Naive thymus-derived CD4-positive, alpha-beta T cell (primary cell): ENCODE measurements around the gene MEX3A. TPM values are rescaled to one million over a fixed set of nuclear protein-coding genes. Genes with fewer than 3 reads are reported as not detected.

Source experiments
- ATAC-seq: fragments of 150-1000 bp; cut with Tn5 transposase; 2 replicates; pipeline ENCODE4 v1.10.0; 2021; ENCODE audit warnings: mild to moderate bottlenecking, moderate library complexity
- CTCF ChIA-PET: fragments of 350-600 bp; sonication (Branson Sonifier 250); formaldehyde crosslinking; loops from one replicate; lab custom pipeline; 2021; ENCODE audit warnings: antibody characterized with exemption; lab: Charles Lee
- POLR2A ChIA-PET: fragments of 350-600 bp; sonication (Branson Sonifier 250); formaldehyde crosslinking; loops from one replicate; lab custom pipeline; 2021; ENCODE audit warnings: antibody characterized with exemption, inconsistent platforms; lab: Charles Lee
- DNase-seq, 9 donors: peaks; one replicate each; pipeline versions ENCODE4 v3.0.0 to v3.0.0-alpha.2; 2020 to 2022; ENCODE audit warnings: mixed read lengths in 1 of 9
- H3K27ac ChIP-seq: one replicate; pipeline ENCODE4 v1.7.0; 2013; ENCODE audit warnings: mild to moderate bottlenecking, low read depth, low read length, moderate library complexity
- H3K27me3 ChIP-seq, 2 donors: one replicate each; pipeline ENCODE4 v1.7.0; 2013; ENCODE audit warnings: low read length in 2 of 2, mild to moderate bottlenecking in 2 of 2, moderate library complexity in 2 of 2; ENCODE audit not compliant: control insufficient read depth in 2 of 2, insufficient read depth in 2 of 2
- H3K36me3 ChIP-seq, 3 experiments: 1 replicate in 2 of 3; 2 replicates in 1 of 3; pipeline ENCODE4 v1.7.0; 2013; ENCODE audit warnings: low read length in 3 of 3, mild to moderate bottlenecking in 3 of 3, moderate library complexity in 1 of 3; ENCODE audit not compliant: insufficient read depth in 3 of 3, control insufficient read depth in 2 of 3
- H3K4me1 ChIP-seq, 2 donors: one replicate each; pipeline ENCODE4 v1.7.0; 2013; ENCODE audit warnings: low read length in 2 of 2, mild to moderate bottlenecking in 2 of 2, moderate library complexity in 1 of 2; ENCODE audit not compliant: control insufficient read depth in 2 of 2, insufficient read depth in 2 of 2
- H3K4me3 ChIP-seq: 2 replicates; pipeline ENCODE4 v1.7.0; 2013; ENCODE audit warnings: mild to moderate bottlenecking, low read length
- H3K9me3 ChIP-seq, 3 experiments: 1 replicate in 2 of 3; 2 replicates in 1 of 3; pipeline ENCODE4 v1.7.0; 2013; ENCODE audit warnings: low read length in 3 of 3; ENCODE audit not compliant: control insufficient read depth in 2 of 3
- H3K27ac Mint-ChIP-seq, 9 donors: one replicate each; pipeline ENCODE4 v1.8.0; 2020 to 2022; ENCODE audit warnings: mixed read lengths in 9 of 9, mild to moderate bottlenecking in 8 of 9, moderate library complexity in 5 of 9, inconsistent platforms in 2 of 9
- H3K27me3 Mint-ChIP-seq, 5 donors: one replicate each; pipeline ENCODE4 v1.8.0; 2021 to 2022; ENCODE audit warnings: mixed read lengths in 5 of 5, mild to moderate bottlenecking in 1 of 5
- H3K36me3 Mint-ChIP-seq, 5 donors: one replicate each; pipeline ENCODE4 v1.8.0; 2020 to 2022; ENCODE audit warnings: mixed read lengths in 5 of 5, mild to moderate bottlenecking in 3 of 5, inconsistent platforms in 1 of 5
- H3K4me1 Mint-ChIP-seq, 7 donors: one replicate each; pipeline ENCODE4 v1.8.0; 2020 to 2022; ENCODE audit warnings: mixed read lengths in 7 of 7, mild to moderate bottlenecking in 3 of 7, inconsistent platforms in 1 of 7
- H3K4me3 Mint-ChIP-seq, 10 donors: one replicate each; pipeline ENCODE4 v1.8.0; 2020 to 2022; ENCODE audit warnings: mild to moderate bottlenecking in 10 of 10, mixed read lengths in 10 of 10, moderate library complexity in 6 of 10, inconsistent platforms in 2 of 10
- H3K9me3 Mint-ChIP-seq, 11 donors: one replicate each; pipeline ENCODE4 v1.8.0; 2020 to 2022; ENCODE audit warnings: mixed read lengths in 11 of 11, mild to moderate bottlenecking in 4 of 11, inconsistent platforms in 1 of 11, moderate library complexity in 1 of 11
- intact Hi-C, 2 donors: fragments of 100-400 bp; cut with micrococcal nuclease; formaldehyde crosslinking; loops; one replicate each; pipeline ENCODE4 v1.15.1; 2023
- polyA plus RNA-seq, 2 donors: library from polyadenylated mRNA; unstranded; fragments of 300-500 nt; fragmentation: Illumina TruSeq; gene quantifications; one replicate each; pipeline ENCODE4 v1.2.3, GENCODE V29; 2021
- total RNA-seq, 6 experiments: library from RNA in 5 of 6; stranded (reverse) in 5 of 6; gene quantifications; 1 replicate in 5 of 6; 2 replicates in 1 of 6; pipeline ENCODE4 v1.2.3 and lab custom pipeline; 2021 to 2026

Gene MEX3A
- total and polyA plus RNA-seq, 7 experiments from 2014 or later = 0.05 to 0.15 (median 0.13) TPM; not detected in 3

GRCh38 chr1:156099282-156099681, 17.0 kb upstream of the MEX3A start:
- POLR2A ChIA-PET = interaction anchor here (0.8 to 5.0 kb wide), 2 partner anchors 8 to 30 kb away, joined by 3 to 49 read pairs; no protein-coding TSS in a partner anchor
- H3K27me3 ChIP-seq = no peaks in the 10 kb centered on the region
- H3K36me3 ChIP-seq = no peaks in the 10 kb centered on the region
- Mint-ChIP-seq H3K9me3 (peaks cover 0 to 2% (median 0%) of the 10 kb centered on the region in 11 donors), H3K4me3 (no peak overlapping the region), H3K27me3 (peaks cover 0 to 49% (median 0%) of the 10 kb centered on the region in 5 donors), H3K4me1 (peaks cover 20 to 55% (median 39%) of the 10 kb centered on the region in 7 donors), H3K27ac (peak overlapping the region in 5 of 9 donors; percentile 2 to 54 (median 26)), H3K36me3 (no peaks in the 10 kb centered on the region)
- CTCF ChIA-PET = interaction anchor here (0.6 to 20.3 kb wide), 5 partner anchors 9 to 206 kb away, joined by 3 to 340 read pairs (median 3); no protein-coding TSS in a partner anchor
- H3K9me3 ChIP-seq = no peaks in the 10 kb centered on the region
- ATAC-seq = no peak
- H3K4me3 ChIP-seq = no peak overlapping the region
- intact Hi-C loops = no loop called here
- no peak overlapping the region for H3K27ac ChIP-seq
- no peak for DNase-seq
- peaks cover 22 to 31% of the 10 kb centered on the region in 2 donors for H3K4me1 ChIP-seq

GRCh38 chr1:156098784-156099183, 16.5 kb upstream of the MEX3A start:
- ATAC-seq (no peak), DNase-seq (no peak)
- Mint-ChIP-seq H3K9me3 (peaks cover 0 to 2% (median 0%) of the 10 kb centered on the region in 11 donors), H3K36me3 (no peaks in the 10 kb centered on the region), H3K27me3 (peaks cover 0 to 52% (median 0%) of the 10 kb centered on the region in 5 donors), H3K4me1 (peaks cover 18 to 52% (median 35%) of the 10 kb centered on the region in 7 donors), H3K4me3 (no peak overlapping the region), H3K27ac (peak overlapping the region in 4 of 9 donors; percentile 82 to 95 (median 92))
- Histone ChIP-seq H3K4me1 (peaks cover 22 to 26% of the 10 kb centered on the region in 2 donors), H3K4me3 (no peak overlapping the region), H3K36me3 (no peaks in the 10 kb centered on the region), H3K27me3 (no peaks in the 10 kb centered on the region), H3K27ac (no peak overlapping the region), H3K9me3 (no peaks in the 10 kb centered on the region)
- ChIA-PET POLR2A (interaction anchor here (5.0 kb wide), 1 partner anchor 30 kb away, joined by 49 read pairs; no protein-coding TSS in a partner anchor), CTCF (interaction anchor here (0.6 to 20.3 kb wide), 4 partner anchors 9 to 207 kb away, joined by 3 to 340 read pairs (median 3); no protein-coding TSS in a partner anchor)
- intact Hi-C loops = no loop called here

GRCh38 chr1:156097499-156098178, 15.4 kb upstream of the MEX3A start:
- peaks cover 18 to 22% of the 10 kb centered on the region in 2 donors for H3K4me1 ChIP-seq
- no peaks in the 10 kb centered on the region for H3K27me3 ChIP-seq
- Mint-ChIP-seq H3K27me3 (peaks cover 0 to 50% (median 0%) of the 10 kb centered on the region in 5 donors), H3K4me1 (peaks cover 18 to 45% (median 26%) of the 10 kb centered on the region in 7 donors), H3K4me3 (peak overlapping the region in 8 of 10 donors; percentile 25 to 83 (median 68)), H3K27ac (peak overlapping the region; percentile 76 to 95 (median 91)), H3K9me3 (peaks cover 0 to 2% (median 0%) of the 10 kb centered on the region in 11 donors), H3K36me3 (no peaks in the 10 kb centered on the region)
- no peak for ATAC-seq
- ChIA-PET CTCF (interaction anchor here (0.6 to 20.3 kb wide), 5 partner anchors 10 to 127 kb away, joined by 5 to 340 read pairs (median 5); no protein-coding TSS in a partner anchor), POLR2A (interaction anchor here (1.8 to 5.0 kb wide), 2 partner anchors 8 to 32 kb away, joined by 4 to 49 read pairs; no protein-coding TSS in a partner anchor)
- peak overlapping the region; percentile 44 for H3K27ac ChIP-seq
- H3K4me3 ChIP-seq = no peak overlapping the region
- no peaks in the 10 kb centered on the region for H3K9me3 ChIP-seq
- peak in 2 of 9 donors; percentile 27 to 70 for DNase-seq
- intact Hi-C loops = loop anchor here (1.0 to 2.0 kb wide), 4 partner anchors 9 to 221 kb away; partner anchors contain the start of gene LMNA (in 1 of the 2)
- H3K36me3 ChIP-seq = no peaks in the 10 kb centered on the region

GRCh38 chr1:156096640-156097391, 14.6 kb upstream of the MEX3A start:
- H3K4me1 Mint-ChIP-seq = peaks cover 18 to 45% (median 26%) of the 10 kb centered on the region in 7 donors
- Histone ChIP-seq H3K4me1 (peaks cover 18 to 22% of the 10 kb centered on the region in 2 donors), H3K27me3 (no peaks in the 10 kb centered on the region), H3K4me3 (peak overlapping the region; percentile 10), H3K9me3 (no peaks in the 10 kb centered on the region), H3K27ac (peak overlapping the region; percentile 63), H3K36me3 (no peaks in the 10 kb centered on the region)
- H3K9me3 Mint-ChIP-seq = peaks cover 0 to 2% (median 0%) of the 10 kb centered on the region in 11 donors
- POLR2A ChIA-PET = interaction anchor here (0.6 to 5.0 kb wide), 7 partner anchors 9 to 605 kb away, joined by 3 to 49 read pairs (median 4); no protein-coding TSS in a partner anchor
- CTCF ChIA-PET = interaction anchor here (1.1 to 20.3 kb wide), 9 partner anchors 9 to 153 kb away, joined by 3 to 340 read pairs (median 5); partner anchors contain the start of gene LMNA
- peak; percentile 87 for ATAC-seq
- H3K4me3 Mint-ChIP-seq = peak overlapping the region; percentile 31 to 83 (median 72)
- no peaks in the 10 kb centered on the region for H3K36me3 Mint-ChIP-seq
- intact Hi-C loops = loop anchor here (1.0 to 2.0 kb wide), 5 partner anchors 9 to 222 kb away; partner anchors contain the start of gene LMNA (in 1 of the 2)
- peaks cover 0 to 52% (median 0%) of the 10 kb centered on the region in 5 donors for H3K27me3 Mint-ChIP-seq
- H3K27ac Mint-ChIP-seq = peak overlapping the region; percentile 76 to 95 (median 91)
- peak; percentile 77 to 91 (median 80) for DNase-seq

GRCh38 chr1:156095906-156096508, 13.7 kb upstream of the MEX3A start:
- Histone ChIP-seq H3K4me1 (peaks cover 18 to 22% of the 10 kb centered on the region in 2 donors), H3K4me3 (no peak overlapping the region), H3K36me3 (no peaks in the 10 kb centered on the region), H3K27me3 (no peaks in the 10 kb centered on the region), H3K9me3 (no peaks in the 10 kb centered on the region), H3K27ac (peak overlapping the region; percentile 63)
- ChIA-PET POLR2A (interaction anchor here (0.7 to 5.0 kb wide), 7 partner anchors 10 to 129 kb away, joined by 3 to 49 read pairs (median 4); no protein-coding TSS in a partner anchor), CTCF (interaction anchor here (1.0 to 20.3 kb wide), 10 partner anchors 10 to 154 kb away, joined by 3 to 340 read pairs (median 4); partner anchors contain the start of gene LMNA)
- Mint-ChIP-seq H3K36me3 (no peaks in the 10 kb centered on the region), H3K4me3 (peak overlapping the region in 4 of 10 donors; percentile 4 to 78 (median 75)), H3K27ac (peak overlapping the region in 7 of 9 donors; percentile 60 to 95 (median 91)), H3K9me3 (peaks cover 0 to 2% (median 0%) of the 10 kb centered on the region in 11 donors), H3K4me1 (peaks cover 19 to 45% (median 26%) of the 10 kb centered on the region in 7 donors), H3K27me3 (peaks cover 0 to 49% (median 0%) of the 10 kb centered on the region in 5 donors)
- ATAC-seq = no peak
- intact Hi-C loops = loop anchor here (1.0 to 2.0 kb wide), 3 partner anchors 19 to 223 kb away; partner anchors contain the start of gene LMNA (in 1 of the 2)
- DNase-seq = no peak
